Urothelium cell line (cell line): ENCODE data around the gene IGSF9B.

ENCODE experiments used
- DNase-seq: peaks from one replicate; pipeline ENCODE4 v3.0.0; 2011; ENCODE audit warnings: low spot score, mixed read lengths
- FAIRE-seq: peaks from 2 replicates; lab custom pipeline; 2011; peaks lifted over from hg19 to GRCh38; lab: Jason Lieb, UNC

IGSF9B gene

GRCh38 chr11:133940034-133940433 lies 16.7 kb downstream of the IGSF9B start:
- FAIRE-seq, result peak; percentile 61
- DNase-seq, result no peak

GRCh38 chr11:133939558-133939957 lies 17.2 kb downstream of the IGSF9B start:
- FAIRE-seq (no peak), DNase-seq (no peak)

- DNase-seq (no peak), FAIRE-seq (no peak)
These were observed 18.6 kb downstream of the IGSF9B start for GRCh38 chr11:133938166-133938565.

GRCh38 chr11:133937468-133937867 lies 19.3 kb downstream of the IGSF9B start:
- no peak for DNase-seq
- no peak for FAIRE-seq

- FAIRE-seq (no peak), DNase-seq (no peak)
These were observed 19.8 kb downstream of the IGSF9B start for GRCh38 chr11:133937015-133937414.

GRCh38 chr11:133936592-133936991 lies 20.2 kb downstream of the IGSF9B start:
- DNase-seq (no peak), FAIRE-seq (no peak)

GRCh38 chr11:133936136-133936535 lies 20.6 kb downstream of the IGSF9B start:
- no peak for FAIRE-seq
- DNase-seq, result no peak

- no peak for FAIRE-seq
- no peak for DNase-seq
These were observed 21.2 kb downstream of the IGSF9B start for GRCh38 chr11:133935551-133935910.

GRCh38 chr11:133934599-133935550 lies 21.9 kb downstream of the IGSF9B start:
- DNase-seq, result peak; percentile 77
- no peak for FAIRE-seq

- DNase-seq (no peak), FAIRE-seq (no peak)
These were observed 22.7 kb downstream of the IGSF9B start for GRCh38 chr11:133934096-133934495.

- DNase-seq (no peak), FAIRE-seq (no peak)
These were observed 25.2 kb downstream of the IGSF9B start for GRCh38 chr11:133931449-133932060.

- DNase-seq (no peak), FAIRE-seq (no peak)
These were observed 25.9 kb downstream of the IGSF9B start for GRCh38 chr11:133930767-133931448.

- no peak for FAIRE-seq
- DNase-seq, result no peak
These were observed 26.6 kb downstream of the IGSF9B start for GRCh38 chr11:133930053-133930766.

GRCh38 chr11:133929401-133930052 lies 27.2 kb downstream of the IGSF9B start:
- DNase-seq (no peak), FAIRE-seq (no peak)

- no peak for FAIRE-seq
- no peak for DNase-seq
These were observed 28.1 kb downstream of the IGSF9B start for GRCh38 chr11:133928628-133929059.

GRCh38 chr11:133927690-133928627 lies 28.8 kb downstream of the IGSF9B start:
- peak; percentile 73 for DNase-seq
- no peak for FAIRE-seq

GRCh38 chr11:133926466-133927246 lies 30.1 kb downstream of the IGSF9B start:
- no peak for FAIRE-seq
- DNase-seq, result no peak

- DNase-seq (no peak), FAIRE-seq (no peak)
These were observed 31.0 kb downstream of the IGSF9B start for GRCh38 chr11:133925756-133926155.

- FAIRE-seq (no peak), DNase-seq (no peak)
These were observed 32.1 kb downstream of the IGSF9B start for GRCh38 chr11:133924661-133925060.
